HL-60 (cell line): ENCODE measurements around the gene AOPEP.

ENCODE experiments used
- DNase-seq, 2 experiments: peaks; one replicate each; pipeline ENCODE4 v3.0.0-alpha.2; 2010 to 2020; ENCODE audit warnings: low read depth in 1 of 2, low spot score in 1 of 2
- H3K27ac ChIP-seq: fragments of 250-450 bp; sonication (Bioruptor Pico); replicated peaks from 2 replicates; pipeline ENCODE4 v1.5.1; 2020; ENCODE audit warnings: mild to moderate bottlenecking, moderate library complexity
- H3K27me3 ChIP-seq: fragments of 250-450 bp; sonication (Bioruptor Pico); 2 replicates; pipeline ENCODE4 v1.5.1; 2021; ENCODE audit warnings: mild to moderate bottlenecking, moderate library complexity; ENCODE audit not compliant: insufficient read depth, poor library complexity, severe bottlenecking
- H3K4me3 ChIP-seq: replicated peaks from 2 replicates; pipeline ENCODE4 v1.5.1; 2011; ENCODE audit warnings: mild to moderate bottlenecking, control low read depth, low read length; ENCODE audit not compliant: insufficient read depth
- GABPA ChIP-seq: IDR thresholded peaks from 2 replicates; pipeline ENCODE4 v1.6.1; 2012; ENCODE audit warnings: low read depth
- POLR2AphosphoS5 ChIP-seq: IDR thresholded peaks from 2 replicates; pipeline ENCODE4 v1.6.1; 2012; ENCODE audit warnings: low read depth
- SPI1 ChIP-seq: IDR thresholded peaks from 2 replicates; pipeline ENCODE4 v1.6.1; 2012; ENCODE audit warnings: low read depth, mild to moderate bottlenecking, borderline replicate concordance
- TF ChIP-seq, protein P1 (sequence below): IDR thresholded peaks from 2 replicates; pipeline ENCODE4 v1.6.1; 2012; ENCODE audit warnings: low read depth; ENCODE audit not compliant: insufficient replicate concordance
- TF ChIP-seq, protein P2 (sequence below): IDR thresholded peaks from one replicate; pipeline ENCODE4 v1.5.1; 2011; ENCODE audit warnings: low read length, control low read depth, inconsistent platforms; ENCODE audit not compliant: insufficient read depth

AOPEP gene

DNA sequence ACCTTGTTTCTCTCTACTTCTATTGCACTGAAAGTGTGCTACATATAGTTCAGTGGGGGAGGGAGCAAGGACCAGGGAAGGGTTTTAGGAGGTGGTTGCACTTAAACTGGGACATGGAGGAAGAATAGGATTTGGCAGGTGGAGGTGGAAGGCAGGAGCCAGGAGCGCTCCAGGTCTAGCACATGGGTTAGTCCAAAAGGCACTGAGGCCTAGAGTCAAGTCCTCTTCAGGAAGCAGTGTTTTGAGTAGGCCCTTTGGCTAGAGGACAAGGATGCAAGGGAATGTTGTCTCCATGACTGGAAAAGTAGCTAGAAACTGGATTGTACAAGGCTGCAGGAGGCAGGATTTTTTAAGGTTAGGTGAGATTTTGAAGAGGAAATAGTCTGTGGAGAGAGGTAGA lies 31.5 kb downstream of the AOPEP start:
- Histone ChIP-seq H3K27ac (no peak overlapping the region), H3K27me3 (no peaks in the 10 kb centered on the region), H3K4me3 (no peak overlapping the region)
- no peak for DNase-seq
- TF ChIP-seq, protein P1, sequence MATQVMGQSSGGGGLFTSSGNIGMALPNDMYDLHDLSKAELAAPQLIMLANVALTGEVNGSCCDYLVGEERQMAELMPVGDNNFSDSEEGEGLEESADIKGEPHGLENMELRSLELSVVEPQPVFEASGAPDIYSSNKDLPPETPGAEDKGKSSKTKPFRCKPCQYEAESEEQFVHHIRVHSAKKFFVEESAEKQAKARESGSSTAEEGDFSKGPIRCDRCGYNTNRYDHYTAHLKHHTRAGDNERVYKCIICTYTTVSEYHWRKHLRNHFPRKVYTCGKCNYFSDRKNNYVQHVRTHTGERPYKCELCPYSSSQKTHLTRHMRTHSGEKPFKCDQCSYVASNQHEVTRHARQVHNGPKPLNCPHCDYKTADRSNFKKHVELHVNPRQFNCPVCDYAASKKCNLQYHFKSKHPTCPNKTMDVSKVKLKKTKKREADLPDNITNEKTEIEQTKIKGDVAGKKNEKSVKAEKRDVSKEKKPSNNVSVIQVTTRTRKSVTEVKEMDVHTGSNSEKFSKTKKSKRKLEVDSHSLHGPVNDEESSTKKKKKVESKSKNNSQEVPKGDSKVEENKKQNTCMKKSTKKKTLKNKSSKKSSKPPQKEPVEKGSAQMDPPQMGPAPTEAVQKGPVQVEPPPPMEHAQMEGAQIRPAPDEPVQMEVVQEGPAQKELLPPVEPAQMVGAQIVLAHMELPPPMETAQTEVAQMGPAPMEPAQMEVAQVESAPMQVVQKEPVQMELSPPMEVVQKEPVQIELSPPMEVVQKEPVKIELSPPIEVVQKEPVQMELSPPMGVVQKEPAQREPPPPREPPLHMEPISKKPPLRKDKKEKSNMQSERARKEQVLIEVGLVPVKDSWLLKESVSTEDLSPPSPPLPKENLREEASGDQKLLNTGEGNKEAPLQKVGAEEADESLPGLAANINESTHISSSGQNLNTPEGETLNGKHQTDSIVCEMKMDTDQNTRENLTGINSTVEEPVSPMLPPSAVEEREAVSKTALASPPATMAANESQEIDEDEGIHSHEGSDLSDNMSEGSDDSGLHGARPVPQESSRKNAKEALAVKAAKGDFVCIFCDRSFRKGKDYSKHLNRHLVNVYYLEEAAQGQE, result no peak
- no peak for TF ChIP-seq GABPA
- TF ChIP-seq, protein P2, sequence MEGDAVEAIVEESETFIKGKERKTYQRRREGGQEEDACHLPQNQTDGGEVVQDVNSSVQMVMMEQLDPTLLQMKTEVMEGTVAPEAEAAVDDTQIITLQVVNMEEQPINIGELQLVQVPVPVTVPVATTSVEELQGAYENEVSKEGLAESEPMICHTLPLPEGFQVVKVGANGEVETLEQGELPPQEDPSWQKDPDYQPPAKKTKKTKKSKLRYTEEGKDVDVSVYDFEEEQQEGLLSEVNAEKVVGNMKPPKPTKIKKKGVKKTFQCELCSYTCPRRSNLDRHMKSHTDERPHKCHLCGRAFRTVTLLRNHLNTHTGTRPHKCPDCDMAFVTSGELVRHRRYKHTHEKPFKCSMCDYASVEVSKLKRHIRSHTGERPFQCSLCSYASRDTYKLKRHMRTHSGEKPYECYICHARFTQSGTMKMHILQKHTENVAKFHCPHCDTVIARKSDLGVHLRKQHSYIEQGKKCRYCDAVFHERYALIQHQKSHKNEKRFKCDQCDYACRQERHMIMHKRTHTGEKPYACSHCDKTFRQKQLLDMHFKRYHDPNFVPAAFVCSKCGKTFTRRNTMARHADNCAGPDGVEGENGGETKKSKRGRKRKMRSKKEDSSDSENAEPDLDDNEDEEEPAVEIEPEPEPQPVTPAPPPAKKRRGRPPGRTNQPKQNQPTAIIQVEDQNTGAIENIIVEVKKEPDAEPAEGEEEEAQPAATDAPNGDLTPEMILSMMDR, result no peak

DNA sequence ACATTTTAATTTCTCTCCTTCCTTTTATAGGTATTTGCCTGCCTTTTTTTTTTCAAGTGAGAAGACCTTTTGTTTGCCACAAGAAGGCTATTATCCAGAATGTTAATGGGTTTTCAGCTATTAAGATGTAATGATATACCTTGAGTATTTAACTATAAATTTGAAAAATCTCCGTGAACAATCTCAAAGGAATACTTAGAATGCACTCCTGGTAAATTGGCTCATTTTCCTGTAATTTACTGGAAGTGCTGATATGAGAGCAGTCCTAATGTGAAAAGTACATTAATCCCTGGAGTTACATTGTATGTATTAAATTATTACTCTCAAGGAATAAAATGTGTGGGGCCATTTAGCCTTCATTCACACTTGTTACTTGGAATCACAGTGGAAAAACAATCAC lies 32.4 kb downstream of the AOPEP start:
- Histone ChIP-seq H3K27ac (no peak overlapping the region), H3K27me3 (no peaks in the 10 kb centered on the region), H3K4me3 (no peak overlapping the region)
- no peak for DNase-seq
- TF ChIP-seq GABPA (no peak), POLR2AphosphoS5 (no peak), SPI1 (no peak)
- TF ChIP-seq, protein P1, result no peak
- TF ChIP-seq, protein P2, result no peak

DNA sequence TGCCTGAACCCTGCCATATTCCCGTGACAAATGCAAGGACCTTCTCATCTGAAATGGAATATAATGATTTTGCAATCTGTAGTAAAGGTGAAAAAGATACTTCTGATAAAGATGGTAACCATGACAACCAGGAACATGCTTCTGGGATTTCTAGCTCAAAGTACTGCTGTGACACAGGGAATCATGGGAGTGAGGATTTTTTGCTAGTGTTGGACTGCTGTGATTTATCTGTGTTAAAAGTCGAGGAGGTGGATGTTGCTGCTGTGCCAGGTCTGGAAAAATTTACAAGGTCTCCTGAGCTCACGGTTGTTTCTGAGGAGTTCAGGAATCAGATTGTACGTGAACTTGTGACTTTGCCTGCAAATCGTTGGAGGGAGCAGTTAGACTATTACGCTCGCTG lies 33.5 kb downstream of the AOPEP start:
- TF ChIP-seq, protein P2, result no peak
- no peak for TF ChIP-seq POLR2AphosphoS5
- TF ChIP-seq SPI1, result no peak
- TF ChIP-seq GABPA, result no peak
- TF ChIP-seq, protein P1, result no peak
- Histone ChIP-seq H3K4me3 (no peak overlapping the region), H3K27me3 (no peaks in the 10 kb centered on the region), H3K27ac (no peak overlapping the region)
- no peak for DNase-seq
